ENCODE data around the gene MMP14.
A peak's percentile ranks its signal among the peaks of the same experiment; 100 is the strongest.
"Not testable (repeated sequence)": the region's sequence is repeated elsewhere in the genome, so short reads cannot be mapped to it uniquely, and the experiment has no call there.

The MMP14 gene

GRCh38 chr14:22814941-22815713, 21.3 kb upstream of the MMP14 start, which contains the start of gene SLC7A7:
TSS of gene SLC7A7 (minus strand) at chr14:22815435. CDS start at chr14:22813398, 2,037 bp downstream.
- DNase-seq (ENCODE audit: low spot score) = no peak

- DNase-seq (ENCODE audit: low spot score) = no peak
Observed at GRCh38 chr14:22819151-22819988, 17.0 kb upstream of the MMP14 start.

- no peak for DNase-seq (ENCODE audit: low spot score)
Observed at GRCh38 chr14:22820731-22821130, 15.7 kb upstream of the MMP14 start.

GRCh38 chr14:22821193-22822015, 15.0 kb upstream of the MMP14 start:
- DNase-seq (ENCODE audit: low spot score) = no peak

GRCh38 chr14:22822016-22822570, 14.3 kb upstream of the MMP14 start:
- DNase-seq (ENCODE audit: low spot score) = no peak

DNA sequence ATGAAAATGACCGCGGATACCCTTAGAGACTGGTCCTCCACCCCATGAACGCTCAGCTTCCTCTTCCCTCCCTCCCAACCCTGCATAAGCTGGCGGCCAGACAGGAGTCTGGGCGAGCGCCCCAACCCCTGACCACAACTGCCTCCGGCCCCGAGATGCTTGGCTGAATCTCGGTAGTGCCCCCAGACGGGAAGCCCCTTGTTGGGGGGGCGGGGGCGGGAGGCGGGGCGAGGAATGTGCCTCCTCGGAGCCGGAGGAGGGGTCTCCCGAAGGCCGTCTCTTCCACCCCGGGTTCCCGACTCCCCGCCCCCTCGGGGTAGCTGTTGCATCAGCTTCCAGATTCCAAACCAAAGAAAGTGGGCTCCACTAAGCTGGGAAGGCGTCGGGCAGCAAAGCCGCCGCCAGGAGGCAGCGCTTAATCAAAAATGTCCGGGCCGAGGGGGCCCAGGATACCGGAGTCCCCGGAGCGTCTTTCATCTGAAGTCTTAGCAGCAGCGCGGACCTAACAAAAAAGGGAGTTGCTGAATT, 13.8 kb upstream of the MMP14 start:
- DNase-seq (ENCODE audit: low spot score) = peak; percentile 69

- no peak for DNase-seq (ENCODE audit: low spot score)
Observed at GRCh38 chr14:22824711-22825359, 11.6 kb upstream of the MMP14 start.

GRCh38 chr14:22829076-22829660, 7.2 kb upstream of the MMP14 start:
- not testable (repeated sequence) for DNase-seq (ENCODE audit: low spot score)

- DNase-seq (ENCODE audit: low spot score) = peak; percentile 87
Observed at GRCh38 chr14:22829661-22830442, 6.5 kb upstream of the MMP14 start, which contains the start of gene MRPL52. TSS of gene MRPL52 (plus strand) at chr14:22829887. CDS start at chr14:22829913, 26 bp downstream.

- DNase-seq (ENCODE audit: low spot score) = no peak
Observed at GRCh38 chr14:22830443-22831010, 5.9 kb upstream of the MMP14 start.

GRCh38 chr14:22835505-22835904, 880 bp upstream of the MMP14 start:
- no peak for DNase-seq (ENCODE audit: low spot score)

DNA sequence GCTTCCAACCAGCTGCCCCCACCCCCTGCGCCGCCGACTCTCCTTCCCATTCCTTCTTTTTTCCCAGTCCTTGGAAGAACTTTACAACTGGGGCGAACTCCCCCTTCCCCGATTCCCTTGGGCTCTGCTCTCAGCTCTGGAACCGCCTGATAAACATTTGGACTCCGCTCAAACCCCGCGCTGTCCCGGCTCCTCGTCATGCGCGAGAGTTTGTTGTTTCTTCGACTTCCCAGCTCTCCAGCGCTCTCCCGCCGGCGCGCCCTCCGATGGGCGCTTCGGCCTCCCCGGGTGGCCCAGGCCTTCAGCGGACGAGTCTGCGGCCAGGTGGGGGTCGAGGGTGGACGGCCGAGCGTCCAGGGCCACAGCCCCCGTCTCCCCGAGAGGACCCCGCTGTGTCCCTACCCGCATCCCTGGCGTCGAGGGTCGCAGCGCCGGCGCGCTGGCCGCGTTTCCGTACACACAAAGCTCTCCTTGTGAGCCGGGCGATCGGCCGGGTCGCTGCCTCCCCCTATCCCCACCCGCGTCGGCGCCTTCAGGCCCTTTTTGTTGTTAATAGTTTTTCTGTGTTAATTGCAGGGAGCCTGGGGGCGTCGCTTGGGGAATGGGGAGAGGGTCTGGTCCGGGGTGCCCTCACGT, 847 bp downstream of the MMP14 start:
- DNase-seq (ENCODE audit: low spot score) = peak; percentile 69

- DNase-seq (ENCODE audit: low spot score) = no peak
Observed at GRCh38 chr14:22837750-22838538, 1.6 kb downstream of the MMP14 start.

GRCh38 chr14:22838631-22839041, 2.3 kb downstream of the MMP14 start:
- DNase-seq (ENCODE audit: low spot score) = no peak

GRCh38 chr14:22839159-22839779, 2.9 kb downstream of the MMP14 start:
- no peak for DNase-seq (ENCODE audit: low spot score)

GRCh38 chr14:22841311-22841710, 4.9 kb downstream of the MMP14 start:
- DNase-seq (ENCODE audit: low spot score) = no peak

DNA sequence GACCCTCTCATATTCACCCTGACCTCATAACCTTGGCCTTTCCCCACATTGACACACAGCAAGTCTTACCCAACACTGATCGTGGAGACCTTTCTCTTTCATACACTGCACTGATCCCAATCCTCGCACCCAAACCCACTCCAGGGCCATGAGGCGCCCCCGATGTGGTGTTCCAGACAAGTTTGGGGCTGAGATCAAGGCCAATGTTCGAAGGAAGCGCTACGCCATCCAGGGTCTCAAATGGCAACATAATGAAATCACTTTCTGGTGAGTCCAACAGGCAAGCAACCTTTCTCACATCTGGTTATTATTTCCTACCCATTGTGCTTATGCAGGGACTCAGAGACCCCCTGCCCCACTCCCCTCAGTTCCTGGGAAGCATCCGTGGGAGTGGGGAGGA, 5.4 kb downstream of the MMP14 start:
- DNase-seq (ENCODE audit: low spot score) = no peak
